Measurements from ENCODE around the gene CALN1. TPM values are rescaled to one million over a fixed set of nuclear protein-coding genes. Genes with fewer than 3 reads are reported as not detected.

CALN1 gene
- total and polyA plus RNA-seq, 2 experiments from 2014 or later, result 7.6 to 14.5 TPM

DNA sequence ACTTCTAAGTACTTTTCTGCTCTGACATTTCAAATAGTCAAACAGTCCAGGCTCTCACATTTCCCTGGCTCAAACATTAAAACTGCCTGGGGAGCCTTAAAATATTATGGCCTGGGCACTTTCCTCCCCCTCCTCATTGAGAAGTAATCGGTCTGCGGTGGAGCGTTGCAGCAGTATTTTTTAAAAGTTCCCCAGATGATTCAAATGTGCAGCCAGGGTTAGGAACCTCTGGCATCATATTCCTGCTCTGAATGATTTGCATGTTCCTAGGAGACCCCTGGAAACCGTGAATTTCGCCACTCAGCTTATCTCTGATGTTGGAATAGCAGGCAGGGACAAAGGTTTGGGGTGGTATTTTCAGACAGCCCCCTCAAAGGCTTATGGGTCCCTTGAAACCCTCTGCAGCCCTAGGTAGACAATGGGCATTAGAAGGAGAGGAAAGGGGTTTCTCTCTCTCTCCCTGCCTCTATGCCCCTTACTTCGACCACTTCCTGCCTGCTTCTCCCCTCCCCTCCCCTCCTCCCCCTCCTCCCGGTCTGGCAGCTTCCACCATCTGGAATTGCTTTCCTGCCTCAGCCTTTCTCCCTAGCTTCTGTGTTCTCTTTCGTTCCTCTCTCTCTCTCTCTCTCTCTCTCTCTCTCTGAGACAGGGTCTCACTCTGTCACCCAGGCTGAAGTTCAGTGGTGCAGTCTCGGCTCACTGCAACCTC, 658.0 kb downstream of the CALN1 start:
- Histone ChIP-seq H2AFZ (peak overlapping the region; percentile 72), H3K79me2 (replicated peaks; ENCODE audit: insufficient read depth) (no peaks in the 10 kb centered on the region), H3K4me2 (no peak overlapping the region), H3K36me3 (ENCODE audit: insufficient read depth) (no peaks in the 10 kb centered on the region), H3F3A (replicated peaks; ENCODE audit: low read depth) (no peaks in the 10 kb centered on the region), H3K4me1 (ENCODE audit: insufficient read depth) (peaks cover 4% of the 10 kb centered on the region; the same call in 1 of the 2 replicates), H3K9me2 (ENCODE audit: insufficient read depth) (no peaks in the 10 kb centered on the region), H4K20me1 (replicated peaks; ENCODE audit: insufficient read depth) (no peaks in the 10 kb centered on the region), H3K27me3 (ENCODE audit: insufficient read depth) (no peaks in the 10 kb centered on the region; the same call in 1 of the 2 replicates), H3K27ac (ENCODE audit: low read depth) (no peak overlapping the region), H3K4me3 (no peak overlapping the region)
- Mint-ChIP-seq H3K27me3 (ENCODE audit: insufficient read depth, low read depth, poor library complexity) (peaks cover 5% of the 10 kb centered on the region), H3K27ac (no peak overlapping the region), H3K4me1 (no peaks in the 10 kb centered on the region), H3K4me3 (no peak overlapping the region), H3K9me3 (peaks cover 24% of the 10 kb centered on the region), H3K36me3 (ENCODE audit: low read depth) (peaks cover 4% of the 10 kb centered on the region; the same call in 1 of the 3 replicates)
- no peak for ATAC-seq
- no peak for DNase-seq (ENCODE audit: low spot score)
- TF ChIP-seq, protein P1, sequence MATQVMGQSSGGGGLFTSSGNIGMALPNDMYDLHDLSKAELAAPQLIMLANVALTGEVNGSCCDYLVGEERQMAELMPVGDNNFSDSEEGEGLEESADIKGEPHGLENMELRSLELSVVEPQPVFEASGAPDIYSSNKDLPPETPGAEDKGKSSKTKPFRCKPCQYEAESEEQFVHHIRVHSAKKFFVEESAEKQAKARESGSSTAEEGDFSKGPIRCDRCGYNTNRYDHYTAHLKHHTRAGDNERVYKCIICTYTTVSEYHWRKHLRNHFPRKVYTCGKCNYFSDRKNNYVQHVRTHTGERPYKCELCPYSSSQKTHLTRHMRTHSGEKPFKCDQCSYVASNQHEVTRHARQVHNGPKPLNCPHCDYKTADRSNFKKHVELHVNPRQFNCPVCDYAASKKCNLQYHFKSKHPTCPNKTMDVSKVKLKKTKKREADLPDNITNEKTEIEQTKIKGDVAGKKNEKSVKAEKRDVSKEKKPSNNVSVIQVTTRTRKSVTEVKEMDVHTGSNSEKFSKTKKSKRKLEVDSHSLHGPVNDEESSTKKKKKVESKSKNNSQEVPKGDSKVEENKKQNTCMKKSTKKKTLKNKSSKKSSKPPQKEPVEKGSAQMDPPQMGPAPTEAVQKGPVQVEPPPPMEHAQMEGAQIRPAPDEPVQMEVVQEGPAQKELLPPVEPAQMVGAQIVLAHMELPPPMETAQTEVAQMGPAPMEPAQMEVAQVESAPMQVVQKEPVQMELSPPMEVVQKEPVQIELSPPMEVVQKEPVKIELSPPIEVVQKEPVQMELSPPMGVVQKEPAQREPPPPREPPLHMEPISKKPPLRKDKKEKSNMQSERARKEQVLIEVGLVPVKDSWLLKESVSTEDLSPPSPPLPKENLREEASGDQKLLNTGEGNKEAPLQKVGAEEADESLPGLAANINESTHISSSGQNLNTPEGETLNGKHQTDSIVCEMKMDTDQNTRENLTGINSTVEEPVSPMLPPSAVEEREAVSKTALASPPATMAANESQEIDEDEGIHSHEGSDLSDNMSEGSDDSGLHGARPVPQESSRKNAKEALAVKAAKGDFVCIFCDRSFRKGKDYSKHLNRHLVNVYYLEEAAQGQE (IDR thresholded peaks at IDR 0.05; ENCODE audit: unreplicated experiment), result no peak
- TF ChIP-seq ZNF114 (CRISPR knock-in tag; IDR thresholded peaks at IDR 0.05), result no peak
- TF ChIP-seq EZH2 (IDR thresholded peaks at IDR 0.05; ENCODE audit: low read depth, unreplicated experiment), result no peak
- TF ChIP-seq, protein P2, sequence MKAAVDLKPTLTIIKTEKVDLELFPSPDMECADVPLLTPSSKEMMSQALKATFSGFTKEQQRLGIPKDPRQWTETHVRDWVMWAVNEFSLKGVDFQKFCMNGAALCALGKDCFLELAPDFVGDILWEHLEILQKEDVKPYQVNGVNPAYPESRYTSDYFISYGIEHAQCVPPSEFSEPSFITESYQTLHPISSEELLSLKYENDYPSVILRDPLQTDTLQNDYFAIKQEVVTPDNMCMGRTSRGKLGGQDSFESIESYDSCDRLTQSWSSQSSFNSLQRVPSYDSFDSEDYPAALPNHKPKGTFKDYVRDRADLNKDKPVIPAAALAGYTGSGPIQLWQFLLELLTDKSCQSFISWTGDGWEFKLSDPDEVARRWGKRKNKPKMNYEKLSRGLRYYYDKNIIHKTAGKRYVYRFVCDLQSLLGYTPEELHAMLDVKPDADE (IDR thresholded peaks at IDR 0.05), result no peak
- no peak for TF ChIP-seq EZH2phosphoT487 (IDR thresholded peaks at IDR 0.05; ENCODE audit: unreplicated experiment)

DNA sequence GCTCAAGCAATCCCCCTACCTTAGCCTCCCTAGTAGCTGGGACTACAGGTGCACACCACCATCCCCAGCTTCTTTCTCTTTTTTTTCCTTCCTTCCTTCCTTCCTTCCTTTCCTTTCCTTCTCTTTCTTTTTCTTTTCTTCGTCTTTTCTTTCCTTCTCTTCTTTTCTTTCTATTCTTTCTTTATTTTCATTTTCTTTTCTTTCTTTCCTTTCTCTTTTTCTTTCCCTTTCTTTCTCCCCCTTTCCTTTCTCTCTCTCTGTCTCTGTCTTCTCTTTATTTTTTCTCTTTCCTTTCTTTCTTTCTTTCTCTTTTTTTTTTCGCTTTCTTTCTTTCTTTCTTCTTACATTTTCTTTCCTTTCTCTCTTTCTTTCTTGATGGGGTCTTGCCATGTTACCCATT, 658.9 kb downstream of the CALN1 start:
- no peaks in the 10 kb centered on the region for H3K4me1 Mint-ChIP-seq
- H3K4me3 Mint-ChIP-seq, result 0 out of 3 replicates have a peak overlapping the region, but pooled peaks have one; percentile 14
- peaks cover 4% of the 10 kb centered on the region; the same call in 1 of the 3 replicates for H3K36me3 Mint-ChIP-seq (ENCODE audit: low read depth)
- no peak overlapping the region for H3K4me3 ChIP-seq
- H3F3A ChIP-seq (replicated peaks; ENCODE audit: low read depth), result no peaks in the 10 kb centered on the region
- H3K27ac Mint-ChIP-seq, result no peak overlapping the region
- no peak overlapping the region for H3K4me2 ChIP-seq
- peaks cover 28% of the 10 kb centered on the region for H3K9me3 Mint-ChIP-seq
- H3K27me3 ChIP-seq (ENCODE audit: insufficient read depth), result no peaks in the 10 kb centered on the region; the same call in 1 of the 2 replicates
- ATAC-seq (no peak), DNase-seq (ENCODE audit: low spot score) (no peak)
- H3K9me2 ChIP-seq (ENCODE audit: insufficient read depth), result no peaks in the 10 kb centered on the region
- no peak overlapping the region for H3K27ac ChIP-seq (ENCODE audit: low read depth)
- no peak for TF ChIP-seq ZNF114 (CRISPR knock-in tag; IDR thresholded peaks at IDR 0.05)
- H3K4me1 ChIP-seq (ENCODE audit: insufficient read depth), result peaks cover 4% of the 10 kb centered on the region; the same call in 1 of the 2 replicates
- H4K20me1 ChIP-seq (replicated peaks; ENCODE audit: insufficient read depth), result no peaks in the 10 kb centered on the region
- no peak overlapping the region; the same call in 1 of the 2 replicates for H2AFZ ChIP-seq
- no peaks in the 10 kb centered on the region for H3K36me3 ChIP-seq (ENCODE audit: insufficient read depth)
- no peaks in the 10 kb centered on the region for H3K79me2 ChIP-seq (replicated peaks; ENCODE audit: insufficient read depth)
- H3K27me3 Mint-ChIP-seq (ENCODE audit: insufficient read depth, low read depth, poor library complexity), result peaks cover 5% of the 10 kb centered on the region

Measured in GM23338 (cell line).